Brain microvascular endothelial cell (primary cell): ENCODE results near the gene SOSTDC1.

Source experiments
- DNase-seq: peaks from one replicate; pipeline ENCODE4 v3.0.0-alpha.2; 2020
- H3K27ac ChIP-seq: fragments of 250-450 bp; sonication (Bioruptor Pico); 2 replicates; pipeline ENCODE4 v1.5.1; 2020; ENCODE audit warnings: mild to moderate bottlenecking, moderate library complexity
- H3K27me3 ChIP-seq: fragments of 250-450 bp; sonication (Bioruptor Pico); replicated peaks from 2 replicates; pipeline ENCODE4 v1.5.1; 2020; ENCODE audit warnings: mild to moderate bottlenecking
- H3K36me3 ChIP-seq: fragments of 250-450 bp; sonication (Bioruptor Pico); replicated peaks from 2 replicates; pipeline ENCODE4 v1.5.1; 2020; ENCODE audit warnings: mild to moderate bottlenecking
- H3K4me3 ChIP-seq: 2 replicates; pipeline ENCODE4 v1.5.1; 2011; ENCODE audit warnings: low read depth, mild to moderate bottlenecking, control low read depth, low read length, moderate library complexity
- CTCF ChIP-seq: IDR thresholded peaks from 2 replicates; pipeline ENCODE4 v1.5.1; 2011; ENCODE audit warnings: low read depth, mild to moderate bottlenecking, moderate library complexity, low read length, control low read depth, inconsistent platforms; ENCODE audit errors: missing control alignments
- in situ Hi-C: cut with HindIII; loops from 2 replicates; pipeline ENCODE4 v1.10.0; 2017; ENCODE audit warnings: low sequenced_read_pairs, low pct_ligation_motif_present

Gene SOSTDC1

GRCh38 chr7:16428672-16429071, 36.9 kb downstream of the SOSTDC1 start:
- no peak overlapping the region for H3K4me3 ChIP-seq
- TF ChIP-seq CTCF, result no peak
- H3K36me3 ChIP-seq, result no peaks in the 10 kb centered on the region
- no peaks in the 10 kb centered on the region for H3K27me3 ChIP-seq
- DNase-seq, result peak; percentile 81
- H3K27ac ChIP-seq, result no peak overlapping the region
- in situ Hi-C loops, result no loop called here

- Histone ChIP-seq H3K36me3 (no peaks in the 10 kb centered on the region), H3K27ac (no peak overlapping the region), H3K27me3 (no peaks in the 10 kb centered on the region), H3K4me3 (no peak overlapping the region)
- no peak for TF ChIP-seq CTCF
- in situ Hi-C loops, result no loop called here
- no peak for DNase-seq
Observed at GRCh38 chr7:16428182-16428581, 37.4 kb downstream of the SOSTDC1 start.

GRCh38 chr7:16423761-16424160, 41.8 kb downstream of the SOSTDC1 start:
- in situ Hi-C loops, result no loop called here
- Histone ChIP-seq H3K4me3 (no peak overlapping the region), H3K36me3 (no peaks in the 10 kb centered on the region), H3K27me3 (no peaks in the 10 kb centered on the region), H3K27ac (no peak overlapping the region)
- TF ChIP-seq CTCF, result no peak
- DNase-seq, result no peak

GRCh38 chr7:16422917-16423316, 42.6 kb downstream of the SOSTDC1 start:
- in situ Hi-C loops, result no loop called here
- Histone ChIP-seq H3K36me3 (no peaks in the 10 kb centered on the region), H3K27me3 (no peaks in the 10 kb centered on the region), H3K27ac (no peak overlapping the region), H3K4me3 (no peak overlapping the region)
- peak; percentile 24 for TF ChIP-seq CTCF
- DNase-seq, result no peak

- Histone ChIP-seq H3K36me3 (no peaks in the 10 kb centered on the region), H3K27ac (no peak overlapping the region), H3K27me3 (no peaks in the 10 kb centered on the region), H3K4me3 (no peak overlapping the region)
- in situ Hi-C loops, result no loop called here
- no peak for DNase-seq
- TF ChIP-seq CTCF, result no peak
Observed at GRCh38 chr7:16422103-16422435, 43.5 kb downstream of the SOSTDC1 start.

GRCh38 chr7:16421333-16422102, 44.0 kb downstream of the SOSTDC1 start, which contains the start of gene CRPPA:
CRPPA (minus strand) TSS chr7:16421538; CDS start chr7:16421322, 216 bp downstream.
- in situ Hi-C loops, result no loop called here
- TF ChIP-seq CTCF, result no peak
- Histone ChIP-seq H3K27ac (peak within 1 kb of the TSS; percentile 86), H3K27me3 (no peaks in the 10 kb centered on the region), H3K36me3 (no peaks in the 10 kb centered on the region), H3K4me3 (peak within 1 kb of the TSS; percentile 66)
- DNase-seq, result no peak
